ENCODE data around the gene SLC16A13. TPM values are rescaled to one million over a fixed set of nuclear protein-coding genes. Genes with fewer than 3 reads are reported as not detected.

The SLC16A13 gene
- total RNA-seq, 1 donor from 2014 or later, result 7.9 TPM

GRCh38 chr17:7077911-7078546 is 42.2 kb downstream of the SLC16A13 start:
- no peak overlapping the region for H3K27ac Mint-ChIP-seq (ENCODE audit: unreplicated experiment)
- no peaks in the 10 kb centered on the region for H3K36me3 Mint-ChIP-seq (ENCODE audit: unreplicated experiment)
- H3K4me3 Mint-ChIP-seq (ENCODE audit: unreplicated experiment), result no peak overlapping the region
- H3K4me1 Mint-ChIP-seq (ENCODE audit: unreplicated experiment), result no peaks in the 10 kb centered on the region
- H3K27me3 Mint-ChIP-seq (ENCODE audit: unreplicated experiment), result peaks cover 6% of the 10 kb centered on the region
- no peak for DNase-seq (ENCODE audit: extremely low spot score, unreplicated experiment)
- TF ChIP-seq CTCF (IDR thresholded peaks at IDR 0.05), result no peak
- H3K9me3 Mint-ChIP-seq (ENCODE audit: unreplicated experiment), result no peaks in the 10 kb centered on the region

GRCh38 chr17:7078711-7079110 is 42.9 kb downstream of the SLC16A13 start:
- DNase-seq (ENCODE audit: extremely low spot score, unreplicated experiment), result no peak
- Mint-ChIP-seq H3K4me3 (ENCODE audit: unreplicated experiment) (no peak overlapping the region), H3K36me3 (ENCODE audit: unreplicated experiment) (no peaks in the 10 kb centered on the region), H3K27me3 (ENCODE audit: unreplicated experiment) (peaks cover 9% of the 10 kb centered on the region), H3K9me3 (ENCODE audit: unreplicated experiment) (no peaks in the 10 kb centered on the region), H3K27ac (ENCODE audit: unreplicated experiment) (no peak overlapping the region), H3K4me1 (ENCODE audit: unreplicated experiment) (no peaks in the 10 kb centered on the region)
- no peak for TF ChIP-seq CTCF (IDR thresholded peaks at IDR 0.05)

- no peaks in the 10 kb centered on the region for H3K9me3 Mint-ChIP-seq (ENCODE audit: unreplicated experiment)
- TF ChIP-seq CTCF (IDR thresholded peaks at IDR 0.05), result no peak
- H3K36me3 Mint-ChIP-seq (ENCODE audit: unreplicated experiment), result no peaks in the 10 kb centered on the region
- no peaks in the 10 kb centered on the region for H3K4me1 Mint-ChIP-seq (ENCODE audit: unreplicated experiment)
- H3K4me3 Mint-ChIP-seq (ENCODE audit: unreplicated experiment), result no peak within 1 kb of the TSS
- peaks cover 13% of the 10 kb centered on the region for H3K27me3 Mint-ChIP-seq (ENCODE audit: unreplicated experiment)
- no peak for DNase-seq (ENCODE audit: extremely low spot score, unreplicated experiment)
- H3K27ac Mint-ChIP-seq (ENCODE audit: unreplicated experiment), result no peak within 1 kb of the TSS
These were observed 44.0 kb downstream of the SLC16A13 start, which contains the start of gene CLEC10A for GRCh38 chr17:7079581-7080455. TSS of gene CLEC10A (minus strand) at chr17:7080251. CDS start at chr17:7078812, 1,439 bp downstream.

GRCh38 chr17:7080456-7081041 is 44.7 kb downstream of the SLC16A13 start:
- no peak for TF ChIP-seq CTCF (IDR thresholded peaks at IDR 0.05)
- Mint-ChIP-seq H3K27me3 (ENCODE audit: unreplicated experiment) (peaks cover 13% of the 10 kb centered on the region), H3K27ac (ENCODE audit: unreplicated experiment) (no peak overlapping the region), H3K4me3 (ENCODE audit: unreplicated experiment) (no peak overlapping the region), H3K4me1 (ENCODE audit: unreplicated experiment) (no peaks in the 10 kb centered on the region), H3K9me3 (ENCODE audit: unreplicated experiment) (no peaks in the 10 kb centered on the region), H3K36me3 (ENCODE audit: unreplicated experiment) (no peaks in the 10 kb centered on the region)
- no peak for DNase-seq (ENCODE audit: extremely low spot score, unreplicated experiment)
